H1 (cell line): ENCODE data around the gene MED12L. TPM values are rescaled to one million over a fixed set of nuclear protein-coding genes. Genes with fewer than 3 reads are reported as not detected.

ENCODE experiments used
- CTCF ChIA-PET: fragments of 300-600 bp; sonication (Branson Sonifier 250); formaldehyde crosslinking; loops from one replicate; lab custom pipeline; 2021; ENCODE audit not compliant: partially characterized antibody; lab: Charles Lee
- POLR2A ChIA-PET: fragments of 300-600 bp; sonication (Branson Sonifier 250); formaldehyde crosslinking; loops from one replicate; lab custom pipeline; 2021; ENCODE audit warnings: inconsistent platforms; ENCODE audit not compliant: partially characterized antibody; lab: Charles Lee
- DNase-seq, 2 experiments: peaks; one replicate each; pipeline versions ENCODE4 v3.0.0 to v3.0.0-alpha.2; 2010 to 2022; ENCODE audit warnings: low spot score in 2 of 2, low read depth in 1 of 2, mixed read lengths in 1 of 2
- FAIRE-seq: peaks from 2 replicates; lab custom pipeline; 2011; peaks lifted over from hg19 to GRCh38; lab: Jason Lieb, UNC
- H2AFZ ChIP-seq: 2 replicates; pipeline ENCODE4 v1.8.1; 2012; ENCODE audit warnings: low read length, inconsistent platforms
- H2AK5ac ChIP-seq: 2 replicates; pipeline ENCODE4 v1.6.1; 2013; ENCODE audit warnings: low read depth, low read length
- H2BK120ac ChIP-seq: replicated peaks from 2 replicates; pipeline ENCODE3; 2013; ENCODE audit warnings: low read depth, low read length, inconsistent platforms
- H2BK12ac ChIP-seq: 2 replicates; pipeline ENCODE4 v1.6.1; 2013; ENCODE audit warnings: low read depth, low read length
- H2BK15ac ChIP-seq: 2 replicates; pipeline ENCODE4 v1.6.1; 2013; ENCODE audit warnings: low read length
- H2BK20ac ChIP-seq: 2 replicates; pipeline ENCODE4 v1.6.1; 2013; ENCODE audit warnings: low read length
- H2BK5ac ChIP-seq: 2 replicates; pipeline ENCODE4 v1.6.1; 2013; ENCODE audit warnings: low read depth, low read length
- H3K14ac ChIP-seq: 2 replicates; pipeline ENCODE4 v1.6.1; 2013; ENCODE audit warnings: inconsistent platforms; ENCODE audit not compliant: insufficient read length
- H3K18ac ChIP-seq: 2 replicates; pipeline ENCODE4 v1.6.1; 2013; ENCODE audit warnings: low read length; ENCODE audit errors: extremely low read depth
- H3K23ac ChIP-seq: 2 replicates; pipeline ENCODE4 v1.6.1; 2013; ENCODE audit warnings: inconsistent platforms; ENCODE audit not compliant: insufficient read length
- H3K23me2 ChIP-seq: 2 replicates; pipeline ENCODE4 v1.6.1; 2013; ENCODE audit warnings: low read depth, low read length
- H3K27ac ChIP-seq: 2 replicates; pipeline ENCODE4 v1.6.1; 2011; ENCODE audit warnings: low read depth, low read length, inconsistent platforms
- H3K27me3 ChIP-seq, 4 experiments: replicated peaks in 1 of 4; 1 replicate in 1 of 4; 2 replicates in 3 of 4; pipeline versions ENCODE4 v1.6.1 to v1.8.1; 2011 to 2013; ENCODE audit warnings: low read length in 3 of 4, mild to moderate bottlenecking in 3 of 4, inconsistent platforms in 2 of 4, mixed read lengths in 2 of 4, moderate library complexity in 1 of 4; ENCODE audit not compliant: control insufficient read depth in 3 of 4, insufficient read depth in 3 of 4; ENCODE audit errors: extremely low read depth in 1 of 4
- H3K36me3 ChIP-seq, 4 experiments: 2 replicates each; pipeline versions ENCODE4 v1.6.1 to v1.8.1; 2011 to 2013; ENCODE audit warnings: mild to moderate bottlenecking in 4 of 4, low read length in 3 of 4, moderate library complexity in 2 of 4, control low read depth in 1 of 4, inconsistent platforms in 1 of 4; ENCODE audit not compliant: insufficient read depth in 4 of 4, control insufficient read depth in 2 of 4
- H3K4ac ChIP-seq: replicated peaks from 2 replicates; pipeline ENCODE3; 2013; ENCODE audit warnings: low read length, low read depth, mixed read lengths, inconsistent platforms; ENCODE audit not compliant: insufficient read length
- H3K4me1 ChIP-seq, 4 experiments: replicated peaks in 1 of 4; 1 replicate in 1 of 4; 2 replicates in 3 of 4; pipeline versions ENCODE4 v1.6.1 to v1.8.1; 2011 to 2013; ENCODE audit warnings: low read length in 3 of 4, inconsistent platforms in 2 of 4, mixed read lengths in 1 of 4; ENCODE audit not compliant: insufficient read depth in 4 of 4, control insufficient read depth in 3 of 4
- H3K4me2 ChIP-seq, 2 experiments: 2 replicates each; pipeline versions ENCODE4 v1.6.1 to v1.8.1; 2011 to 2013; ENCODE audit warnings: low read depth in 2 of 2, low read length in 2 of 2, control low read depth in 1 of 2, inconsistent platforms in 1 of 2, mild to moderate bottlenecking in 1 of 2; ENCODE audit not compliant: insufficient read depth in 1 of 2
- H3K4me3 ChIP-seq, 4 experiments: fragments of 200-600, 300-600 bp in 1 of 4; sonication (generic), shearing (Covaris generic), sonication (Bioruptor Twin) in 1 of 4; 2 replicates each; pipeline versions ENCODE4 v1.5.1 to v1.8.1; 2011 to 2016; ENCODE audit warnings: low read length in 4 of 4, low read depth in 3 of 4, control low read depth in 2 of 4, inconsistent platforms in 2 of 4, mild to moderate bottlenecking in 2 of 4, mixed read lengths in 1 of 4, moderate library complexity in 1 of 4; ENCODE audit not compliant: insufficient read depth in 2 of 4; ENCODE audit errors: extremely low read depth in 1 of 4
- H3K56ac ChIP-seq: replicated peaks from 2 replicates; pipeline ENCODE3; 2013; ENCODE audit warnings: low read depth, mild to moderate bottlenecking, mixed read lengths, low read length, inconsistent platforms; ENCODE audit not compliant: insufficient read length
- H3K79me1 ChIP-seq: 2 replicates; pipeline ENCODE4 v1.6.1; 2013; ENCODE audit warnings: low read depth, low read length, control low read depth
- H3K79me2 ChIP-seq, 2 experiments: 2 replicates each; pipeline versions ENCODE4 v1.6.1 to v1.8.1; 2012 to 2013; ENCODE audit warnings: low read length in 2 of 2, mild to moderate bottlenecking in 2 of 2, inconsistent platforms in 1 of 2; ENCODE audit not compliant: insufficient read depth in 2 of 2, control insufficient read depth in 1 of 2
- H3K9ac ChIP-seq, 4 experiments: replicated peaks in 1 of 4; 1 replicate in 1 of 4; 2 replicates in 3 of 4; pipeline versions ENCODE4 v1.6.1 to v1.8.1; 2011 to 2013; ENCODE audit warnings: low read depth in 3 of 4, low read length in 3 of 4, control low read depth in 2 of 4, mild to moderate bottlenecking in 2 of 4, moderate library complexity in 2 of 4, inconsistent platforms in 1 of 4; ENCODE audit errors: extremely low read depth in 1 of 4
- H3K9me3 ChIP-seq, 2 experiments: 2 replicates each; pipeline versions ENCODE4 v1.6.1 to v1.8.1; 2012 to 2013; ENCODE audit warnings: mild to moderate bottlenecking in 2 of 2, moderate library complexity in 2 of 2, control low read depth in 1 of 2, inconsistent platforms in 1 of 2, low read depth in 1 of 2, low read length in 1 of 2, mixed read lengths in 1 of 2; ENCODE audit not compliant: insufficient read depth in 2 of 2
- H4K20me1 ChIP-seq, 2 experiments: replicated peaks in 1 of 2; 2 replicates each; pipeline versions ENCODE3 to v1.8.1; 2011 to 2013; ENCODE audit warnings: inconsistent platforms in 2 of 2, low read length in 2 of 2, mild to moderate bottlenecking in 1 of 2; ENCODE audit not compliant: insufficient read depth in 2 of 2, control insufficient read depth in 1 of 2
- H4K5ac ChIP-seq: 2 replicates; pipeline ENCODE4 v1.6.1; 2013; ENCODE audit warnings: low read length, low read depth, mixed read lengths, inconsistent platforms; ENCODE audit not compliant: insufficient read length
- H4K8ac ChIP-seq: 2 replicates; pipeline ENCODE4 v1.8.0; 2013; ENCODE audit warnings: mild to moderate bottlenecking, moderate library complexity, low read length, inconsistent platforms; ENCODE audit not compliant: insufficient read depth; ENCODE audit errors: extremely low read depth
- H4K91ac ChIP-seq: replicated peaks from 2 replicates; pipeline ENCODE3; 2013; ENCODE audit warnings: low read length, mixed read lengths, inconsistent platforms; ENCODE audit not compliant: insufficient read length
- BCL11A ChIP-seq, 2 experiments: IDR thresholded peaks; one replicate each; pipeline ENCODE4 v1.6.1; 2011; ENCODE audit warnings: low read depth in 2 of 2, low read length in 2 of 2, mild to moderate bottlenecking in 2 of 2
- EGR1 ChIP-seq: IDR thresholded peaks from 2 replicates; pipeline ENCODE4 v1.6.1; 2011; ENCODE audit warnings: low read depth, low read length, borderline replicate concordance
- POLR2A ChIP-seq, 2 experiments: IDR thresholded peaks; 1 replicate in 1 of 2; 2 replicates in 1 of 2; pipeline ENCODE4 v1.6.1; 2011; ENCODE audit warnings: low read depth in 2 of 2, low read length in 2 of 2, mild to moderate bottlenecking in 2 of 2; ENCODE audit errors: control extremely low read depth in 1 of 2
- SIRT6 ChIP-seq: IDR thresholded peaks from one replicate; pipeline ENCODE4 v1.7.1; 2012; ENCODE audit warnings: low read length, inconsistent platforms
- SUZ12 ChIP-seq: fragments of 200-600 bp; sonication (generic); IDR thresholded peaks from 2 replicates; pipeline ENCODE4 v1.6.1; 2012; ENCODE audit warnings: mild to moderate bottlenecking, inconsistent platforms, low read length, moderate library complexity, mixed read lengths
- TAF7 ChIP-seq: optimal IDR thresholded peaks from 2 replicates; pipeline ENCODE3; 2011; ENCODE audit warnings: low read depth, mild to moderate bottlenecking, inconsistent platforms, low read length, moderate library complexity, borderline replicate concordance
- WGBS, 2 experiments: shearing (Covaris generic) in 1 of 2; methylation state at CpG; one replicate each; pipeline versions ENCODE4 v1.1.6 to v1.1.7; 2013 to 2015; ENCODE audit warnings: low lambda C conversion rate in 2 of 2, mixed read lengths in 2 of 2, inconsistent platforms in 1 of 2, low coverage in 1 of 2, missing lambda C conversion rate in 1 of 2; ENCODE audit not compliant: insufficient replicate concordance in 2 of 2, insufficient coverage in 1 of 2, insufficient read length in 1 of 2; ENCODE audit errors: extremely low coverage in 1 of 2, missing lambda C conversion rate in 1 of 2; 5-methylcytosine and 5-hydroxymethylcytosine counted together
- polyA plus RNA-seq, 7 experiments: library from polyadenylated mRNA; depleted of rRNA in 3 of 7; stranded (reverse) in 5 of 7; unstranded in 2 of 7; fragments of >200 nt in 5 of 7; fragments of 200-250 nt in 2 of 7; gene quantifications; 1 replicate in 5 of 7; 2 replicates in 1 of 7; 4 replicates in 1 of 7; pipeline versions ENCODE4 v1.2.1 to v1.2.3, GENCODE V29; 2011 to 2013; ENCODE audit warnings: missing spikeins in 2 of 7, mixed read lengths in 2 of 7
- total RNA-seq: library from RNA; stranded (reverse); fragmentation: NEBNext Ultra II Directional; extraction: Animal tissue kit (Norgen Biotek cat#: 25700); gene quantifications from 2 replicates; pipeline ENCODE4 v1.2.1, GENCODE V29; 2021

Gene MED12L
- total and polyA plus RNA-seq, 2 of the 8 experiments (the other 6 are each of a cell fraction or from before 2014, with no cell fraction given), result 3.6 to 26.2 TPM

DNA sequence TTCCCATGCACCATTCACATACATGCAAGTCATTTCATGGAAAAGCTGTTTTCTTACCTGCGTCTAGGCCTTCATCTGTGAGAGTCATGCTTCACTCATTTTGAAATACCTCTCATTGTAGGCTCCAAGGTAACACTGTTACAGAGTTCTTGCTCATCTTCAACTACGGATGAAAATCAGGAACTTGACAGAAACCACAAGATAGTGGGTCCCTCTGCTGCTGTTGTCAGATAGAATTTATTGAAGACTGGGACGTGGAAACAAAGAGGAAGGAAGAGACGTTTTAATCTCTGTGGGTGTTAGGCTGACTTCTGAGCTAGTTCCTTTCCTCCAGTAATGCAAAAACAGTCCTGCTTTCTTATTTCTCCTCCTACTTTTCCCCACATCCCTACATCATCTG is 192.8 kb downstream of the MED12L start, which contains the start of gene P2RY14:
Gene P2RY14, minus strand, starts transcription at position 313 of the 400 bp plus-strand sequence. CDS start 64,226 bp downstream, outside the sequence.
- CTCF ChIA-PET, result interaction anchor here (0.7 to 9.3 kb wide), 7 partner anchors 9 to 116 kb away, joined by 3 to 155 read pairs (median 3); no protein-coding TSS in a partner anchor
- Histone ChIP-seq H2BK20ac (no peak within 1 kb of the TSS), H4K5ac (no peak within 1 kb of the TSS), H2BK15ac (no peak within 1 kb of the TSS), H3K79me2 (no peaks in the 10 kb centered on the region), H2AFZ (no peak within 1 kb of the TSS), H3K18ac (no peak within 1 kb of the TSS), H3K4me2 (no peak within 1 kb of the TSS), H3K27ac (no peak within 1 kb of the TSS), H4K8ac (no peak within 1 kb of the TSS), H3K23me2 (no peaks in the 10 kb centered on the region), H3K23ac (no peak within 1 kb of the TSS), H2BK5ac (no peak within 1 kb of the TSS), H4K20me1 (peaks cover 0 to 1% of the 10 kb centered on the region in 2 experiments), H3K9ac (no peak within 1 kb of the TSS), H3K36me3 (0 out of 8 replicates have a peak, but pooled peaks cover 0 to 3% (median 0%) of the 10 kb centered on the region in 4 experiments), H3K4me1 (peaks cover 0 to 2% (median 0%) of the 10 kb centered on the region in 4 experiments; a peak in 1 of 7 replicates), H2BK12ac (no peak within 1 kb of the TSS), H2AK5ac (no peak within 1 kb of the TSS), H3K14ac (no peak within 1 kb of the TSS), H4K91ac (no peak within 1 kb of the TSS), H3K56ac (no peak within 1 kb of the TSS), H3K27me3 (no peaks in the 10 kb centered on the region), H3K4ac (no peak within 1 kb of the TSS), H2BK120ac (no peak within 1 kb of the TSS), H3K9me3 (no peaks in the 10 kb centered on the region), H3K79me1 (no peaks in the 10 kb centered on the region), H3K4me3 (no peak within 1 kb of the TSS)
- WGBS, 2 experiments, result 96% methylated on average over 4 of the region's 4 CpGs; no CpG with 5 or more reads in 1 of the 2 experiments
- TF ChIP-seq TAF7, result no peak
- TF ChIP-seq BCL11A (IDR thresholded peaks at IDR 0.05; ENCODE audit: low read depth in 2 of 2, low read length in 2 of 2), result no peak
- no peak for TF ChIP-seq EGR1
- no peak for TF ChIP-seq SUZ12
- no peak for TF ChIP-seq SIRT6
- TF ChIP-seq POLR2A (IDR thresholded peaks at IDR 0.05; ENCODE audit: control extremely low read depth in 1 of 2, low read depth in 2 of 2, low read length in 2 of 2), result no peak
- POLR2A ChIA-PET, result no interaction called here
- DNase-seq, result no peak
- no peak for FAIRE-seq
